ENCODE data around the gene RAPGEF4. TPM values are rescaled to one million over a fixed set of nuclear protein-coding genes. Genes with fewer than 3 reads are reported as not detected.

RAPGEF4 gene
- total and polyA plus RNA-seq, 2 of the 13 experiments (the other 11 are each of a cell fraction or from before 2014, with no cell fraction given), result 0.78 to 0.91 TPM

- no peak for TF ChIP-seq KDM6A (CRISPR knock-in tag; IDR thresholded peaks at IDR 0.05; ENCODE audit: low read depth)
- peak; percentile 57; the same call in 1 of the 2 replicates for TF ChIP-seq MBD4 (IDR thresholded peaks at IDR 0.05; ENCODE audit: borderline replicate concordance, low read length)
- no peak for TF ChIP-seq ETV6 (CRISPR knock-in tag; conservative IDR thresholded peaks at IDR 0.05)
- TF ChIP-seq ATRX (CRISPR knock-in tag; IDR thresholded peaks at IDR 0.05; ENCODE audit: borderline replicate concordance), result no peak
- TF ChIP-seq KDM5B (CRISPR knock-in tag; IDR thresholded peaks at IDR 0.05; ENCODE audit: borderline replicate concordance), result no peak
- TF ChIP-seq NR2F1 (CRISPR knock-in tag; IDR thresholded peaks at IDR 0.05), result peak in 1 of 2 experiments; percentile 55; a peak in 1 of 4 replicates
- no peak for TF ChIP-seq NFYB (CRISPR knock-in tag; IDR thresholded peaks at IDR 0.05)
- TF ChIP-seq CREB3 (CRISPR knock-in tag; IDR thresholded peaks at IDR 0.05), result no peak
- peak; percentile 99 for TF ChIP-seq BCL6 (CRISPR knock-in tag; IDR thresholded peaks at IDR 0.05)
- TF ChIP-seq EED (CRISPR knock-in tag; IDR thresholded peaks at IDR 0.05), result no peak
- no peak for TF ChIP-seq ARID4A (CRISPR knock-in tag; IDR thresholded peaks at IDR 0.05; ENCODE audit: borderline replicate concordance)
- TF ChIP-seq PAX8 (CRISPR knock-in tag; IDR thresholded peaks at IDR 0.05; ENCODE audit: borderline replicate concordance), result no peak
- TF ChIP-seq SIX4 (CRISPR knock-in tag; IDR thresholded peaks at IDR 0.05), result no peak
- TF ChIP-seq SOX6 (IDR thresholded peaks at IDR 0.05), result no peak
- peak; percentile 87 for TF ChIP-seq SOX6 (CRISPR knock-in tag; IDR thresholded peaks at IDR 0.05)
- no peak for TF ChIP-seq ZNF317 (CRISPR knock-in tag; IDR thresholded peaks at IDR 0.05)
- no peak for TF ChIP-seq SIN3A (IDR thresholded peaks at IDR 0.05; ENCODE audit: borderline replicate concordance, low read depth, low read length)
- TF ChIP-seq BRF2 (CRISPR knock-in tag; IDR thresholded peaks at IDR 0.05), result no peak
- no peak for TF ChIP-seq STAT6 (CRISPR knock-in tag; IDR thresholded peaks at IDR 0.05; ENCODE audit: borderline replicate concordance)
Observed at GRCh38 chr2:173048897-173049661, 313.4 kb downstream of the RAPGEF4 start (continued).

Measured in HepG2 (cell line).